Endometrial microvascular endothelial cells (primary cell): ENCODE data around the gene MTCH2. TPM values are rescaled to one million over a fixed set of nuclear protein-coding genes. Genes with fewer than 3 reads are reported as not detected.

Source experiments
- in situ Hi-C: cut with HindIII; loops from 2 replicates; pipeline ENCODE4 v1.10.0; 2017; ENCODE audit warnings: low sequenced_read_pairs, low pct_unique_long_range_greater_than_20kb; ENCODE audit errors: inconsistent ontology term
- total RNA-seq: library from RNA; depleted of rRNA; stranded (reverse); fragments of >200 nt; gene quantifications from one replicate; pipeline ENCODE4 v1.2.3, GENCODE V29; 2015; ENCODE audit errors: inconsistent ontology term

Gene MTCH2
- total RNA-seq, 1 donor from 2014 or later: 164 TPM

DNA sequence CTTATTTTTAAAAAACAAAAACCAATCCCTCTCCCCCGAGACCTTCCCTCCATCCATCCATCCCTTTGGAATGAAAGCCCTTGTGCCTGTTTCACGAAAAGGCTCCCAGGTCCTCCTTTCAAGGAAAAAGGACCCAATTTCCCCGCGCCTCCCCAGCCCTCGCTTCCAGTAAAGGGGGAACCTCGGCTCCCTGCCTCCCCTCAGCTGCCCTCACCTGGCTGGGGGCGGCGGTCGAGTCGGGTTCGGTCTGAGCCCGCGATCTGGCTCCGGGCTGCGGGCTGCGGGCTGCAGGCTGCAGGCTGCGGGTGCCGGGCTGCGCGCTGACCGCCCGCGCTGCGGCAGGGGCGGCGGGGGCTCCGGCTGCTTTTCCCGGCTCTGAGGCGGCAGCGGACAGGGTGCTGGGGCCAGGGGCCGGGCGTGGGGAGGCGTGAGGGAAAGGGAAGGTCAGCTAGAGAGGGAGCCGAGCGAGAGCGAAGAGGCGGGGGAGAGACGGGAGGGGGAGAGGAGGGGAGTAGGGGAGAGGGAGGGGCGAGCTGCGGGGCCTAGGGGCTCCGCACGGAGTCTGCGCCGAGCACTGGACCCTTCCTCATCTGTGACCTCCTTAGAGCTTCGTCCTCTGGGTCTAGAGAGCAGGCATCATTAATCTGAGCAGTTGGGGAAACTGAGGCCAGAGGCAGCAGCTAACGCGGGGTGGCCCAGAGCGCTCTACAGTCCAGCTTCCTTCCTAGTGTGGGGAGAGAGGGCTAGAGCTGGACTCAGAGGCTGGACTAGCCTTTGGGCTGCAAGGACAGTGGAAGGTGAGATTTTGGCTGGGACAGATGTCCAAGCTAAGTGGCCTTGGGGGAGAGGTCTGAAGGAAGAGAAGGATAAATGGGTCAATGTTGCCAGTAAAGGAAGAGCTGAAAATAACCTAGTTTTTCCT, 48.2 kb downstream of the MTCH2 start, which contains the start of gene C1QTNF4:
Gene C1QTNF4 (minus strand): TSS at position 478 of the 922 bp plus-strand sequence. CDS start 3,601 bp downstream, outside the sequence.
- in situ Hi-C loops: no loop called here

DNA sequence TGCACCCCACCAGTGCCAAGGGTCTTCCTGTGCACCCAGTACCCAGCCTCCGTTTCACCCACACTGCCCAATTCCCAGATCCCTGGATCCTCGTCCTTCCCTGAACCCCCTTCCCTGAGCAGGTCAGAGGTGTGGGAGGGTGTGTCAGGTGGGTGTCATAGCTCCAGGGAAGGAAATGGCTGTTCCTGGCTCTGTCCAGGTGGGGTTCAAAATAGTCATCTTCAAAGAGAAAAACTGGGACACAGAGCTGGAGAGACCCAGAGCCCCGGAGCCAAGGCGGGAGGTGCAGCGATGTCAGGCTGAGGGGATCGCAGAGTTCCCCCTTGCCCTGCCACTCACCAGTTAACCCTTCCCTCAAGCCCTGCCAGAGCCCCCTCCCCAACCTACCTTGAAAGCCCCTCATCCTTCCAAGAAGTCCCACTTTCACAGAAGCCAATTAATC, 48.8 kb downstream of the MTCH2 start:
- in situ Hi-C loops: no loop called here

DNA sequence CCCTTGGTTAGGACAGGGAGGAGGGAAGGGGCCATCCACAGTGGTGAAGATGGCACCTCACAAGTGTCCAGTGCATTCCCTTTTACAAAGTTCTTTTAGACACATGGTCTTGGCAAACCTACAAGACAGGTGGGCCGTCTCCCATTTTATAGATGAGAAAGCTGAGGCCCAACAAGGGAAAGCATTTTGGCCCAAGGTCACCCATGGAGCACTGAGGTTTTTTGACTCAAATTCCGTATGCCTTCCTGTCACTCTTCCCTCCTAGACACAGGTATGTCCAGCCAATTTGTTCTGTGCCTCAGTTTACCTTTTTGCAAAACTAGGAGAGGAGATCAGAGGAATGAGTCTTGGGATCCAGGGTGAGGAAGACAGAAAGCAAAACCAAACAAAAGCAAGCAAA, 49.4 kb downstream of the MTCH2 start:
- in situ Hi-C loops: no loop called here

DNA sequence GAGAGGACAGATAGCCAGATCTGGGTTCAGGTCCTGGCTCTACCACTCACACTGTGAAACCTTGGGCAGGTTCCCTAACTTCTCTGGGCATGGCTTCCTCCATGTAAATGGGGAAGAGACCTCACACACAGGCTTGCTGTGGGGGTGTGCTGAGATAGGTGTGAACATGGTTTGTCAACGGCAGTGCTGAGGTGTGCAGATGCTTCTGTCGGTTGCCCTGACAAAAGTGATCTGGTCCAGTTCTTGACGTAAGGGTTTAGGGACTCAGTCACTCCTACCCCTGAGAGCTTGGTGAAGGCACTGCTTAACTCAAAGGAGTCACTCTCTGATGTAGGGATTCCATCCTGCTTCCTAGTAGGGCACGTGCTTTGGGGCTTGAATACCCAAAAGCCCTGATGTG, 50.1 kb downstream of the MTCH2 start:
- in situ Hi-C loops: no loop called here

DNA sequence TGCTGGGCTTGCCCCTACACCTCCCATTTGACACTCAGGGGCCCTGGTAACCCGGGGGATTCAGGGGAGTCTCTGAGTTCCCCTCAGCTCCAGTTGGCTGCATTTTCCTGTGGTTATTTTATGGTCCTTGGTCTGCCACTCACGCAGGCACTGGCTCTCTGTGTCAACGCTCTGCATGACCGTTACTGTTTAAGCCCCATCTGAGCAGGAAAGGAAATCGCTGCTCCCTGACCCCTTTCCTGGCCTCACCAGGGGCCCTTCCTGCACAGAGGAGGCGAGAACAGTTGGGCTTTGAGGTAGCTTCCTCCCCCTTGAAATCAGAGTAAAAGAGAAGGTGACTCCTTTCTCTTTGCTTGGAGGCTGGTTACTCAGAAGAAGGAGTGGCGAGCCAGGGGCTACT, 50.6 kb downstream of the MTCH2 start:
- in situ Hi-C loops: no loop called here

DNA sequence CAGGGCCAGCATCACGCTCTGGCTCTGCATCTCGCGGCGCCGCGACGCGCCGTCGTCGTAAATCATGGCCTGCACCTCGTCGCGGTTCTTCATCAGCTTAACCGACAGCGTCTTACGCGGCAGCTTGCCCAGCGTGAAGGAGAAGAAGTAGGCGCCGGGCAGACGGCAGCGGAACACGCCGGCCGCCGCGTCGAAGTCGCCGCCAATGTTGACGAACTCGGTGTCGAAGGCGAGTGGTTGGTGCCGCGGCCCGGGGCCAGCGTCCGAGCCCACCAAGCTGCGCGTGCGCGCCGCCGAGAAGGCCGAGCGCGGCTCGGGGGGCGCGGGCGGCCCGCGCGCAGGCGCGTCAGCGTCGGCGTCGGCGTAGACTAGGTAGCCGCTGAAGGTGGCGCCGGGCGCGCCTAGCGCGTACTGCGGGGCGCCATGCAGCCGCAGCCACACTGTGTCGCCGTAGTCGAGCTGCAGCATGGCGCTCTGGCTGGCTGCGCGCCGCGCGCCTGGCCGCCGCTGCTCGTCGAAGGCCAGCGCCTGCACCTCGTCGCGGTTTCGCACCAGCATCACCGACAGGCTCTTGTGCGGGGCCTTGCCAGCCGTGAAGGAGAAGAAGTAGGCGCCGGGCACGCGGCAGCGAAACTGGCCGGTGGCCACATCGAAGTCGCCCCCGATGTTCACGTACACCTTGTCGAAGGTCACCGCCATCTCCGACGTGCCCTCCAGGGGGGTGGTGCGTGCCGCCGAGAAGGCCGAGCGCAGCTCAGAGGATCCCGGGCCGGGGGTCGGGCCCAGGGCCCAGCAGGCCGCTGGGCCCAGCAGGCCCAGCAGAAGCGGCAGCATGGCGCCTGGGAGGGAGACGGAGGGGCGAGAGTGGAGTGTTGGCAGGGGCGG, 52.1 kb downstream of the MTCH2 start:
- in situ Hi-C loops: no loop called here

DNA sequence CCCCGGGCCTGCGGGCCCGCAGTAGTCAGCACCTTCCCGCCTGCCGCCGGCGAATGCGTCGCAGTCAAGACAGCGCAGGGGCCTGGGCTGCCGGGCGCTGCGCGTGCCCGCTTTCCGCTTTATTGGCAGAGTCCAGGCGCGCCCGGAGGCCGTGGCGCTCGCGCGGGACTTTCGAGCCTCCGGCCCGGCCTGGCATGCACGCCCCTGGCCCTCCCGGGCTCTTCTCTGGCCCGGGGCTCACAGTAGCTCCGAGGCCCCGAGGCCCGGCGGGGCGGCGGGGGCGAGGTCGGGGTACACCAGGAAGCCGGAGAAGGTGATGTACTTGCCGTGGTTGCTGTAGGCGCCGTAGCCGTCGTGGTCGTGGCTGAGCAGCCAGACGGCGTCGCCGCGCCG, 52.8 kb downstream of the MTCH2 start:
- in situ Hi-C loops: no loop called here

DNA sequence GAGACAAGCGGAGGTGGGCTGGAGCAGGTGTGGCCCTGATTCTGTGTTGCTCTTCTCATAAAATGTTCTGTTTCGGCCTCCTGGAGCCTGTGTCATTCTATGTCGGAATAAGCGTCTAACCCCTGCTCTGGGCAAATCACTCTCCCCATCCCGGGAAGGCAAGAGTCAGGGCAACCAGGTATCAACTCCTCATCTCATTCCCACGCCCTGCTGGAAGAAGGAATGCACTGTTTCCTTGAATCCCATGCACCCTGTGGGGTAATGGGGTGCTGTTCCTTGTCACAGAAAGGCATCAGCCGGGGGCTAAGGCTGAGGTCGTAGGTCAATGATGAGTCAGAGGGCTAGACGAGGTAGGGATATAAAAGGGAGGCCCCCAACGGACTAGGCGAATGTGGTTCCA, 53.2 kb downstream of the MTCH2 start:
- in situ Hi-C loops: no loop called here

DNA sequence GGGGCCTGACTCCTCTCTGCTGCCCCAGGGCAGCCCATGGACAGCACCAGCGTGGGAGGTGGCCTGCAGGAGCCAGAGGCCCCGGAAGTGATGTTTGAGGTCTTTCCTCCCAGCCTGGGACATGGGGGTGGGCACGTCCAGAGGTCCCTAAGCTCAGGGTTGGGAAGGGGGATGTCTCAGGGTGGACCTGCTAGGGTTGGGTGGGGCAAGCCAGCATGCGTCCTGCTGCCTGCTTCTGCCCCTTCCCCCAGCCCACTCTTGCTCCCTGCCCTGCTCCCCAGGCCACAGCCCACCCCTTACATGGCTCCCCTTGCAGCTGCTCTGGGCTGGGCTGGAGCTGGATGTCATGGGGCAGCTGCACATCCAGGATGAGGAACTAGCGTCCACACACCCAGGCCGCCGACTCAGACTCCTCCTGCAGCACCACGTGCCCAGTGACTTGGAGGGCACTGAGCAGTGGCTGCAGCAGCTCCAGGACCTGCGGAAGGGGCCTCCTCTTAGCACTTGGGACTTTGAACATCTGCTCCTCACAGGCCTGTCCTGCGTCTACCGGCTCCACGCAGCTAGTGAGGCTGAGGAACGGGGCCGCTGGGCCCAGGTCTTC, 54.5 kb downstream of the MTCH2 start:
- in situ Hi-C loops: no loop called here

DNA sequence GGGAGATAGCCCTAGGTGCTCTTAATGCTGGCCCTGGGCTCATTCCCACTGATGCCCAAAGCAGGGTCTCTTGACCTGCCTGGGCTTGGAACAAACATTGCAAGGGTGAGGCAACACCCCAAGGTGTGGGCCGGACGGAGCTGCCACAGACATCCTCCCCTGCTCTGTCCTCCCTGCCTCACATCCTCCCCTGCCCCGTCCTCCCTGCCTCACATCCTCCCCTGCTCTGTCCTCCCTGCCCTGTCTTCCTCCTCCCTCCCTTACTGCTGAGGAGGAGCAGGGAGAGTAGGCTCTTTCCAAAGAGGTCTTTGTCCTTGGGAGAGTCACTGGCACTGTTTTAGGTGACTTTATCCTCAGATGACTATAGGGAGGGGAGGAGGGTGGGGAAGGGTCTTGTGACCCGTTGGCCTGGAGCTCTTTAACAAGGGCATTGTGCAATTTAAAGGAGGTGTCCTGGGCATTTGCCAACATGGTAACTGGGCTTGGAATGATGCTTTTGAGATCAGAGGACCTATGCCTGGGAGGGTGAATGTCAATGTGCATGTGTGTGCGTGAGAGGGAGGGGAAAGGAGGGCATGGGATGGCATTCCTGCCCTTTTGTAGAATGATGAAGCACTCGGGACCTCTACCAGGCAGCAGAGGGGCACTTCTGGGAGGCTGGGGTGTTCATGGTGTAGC, 55.2 kb downstream of the MTCH2 start:
- in situ Hi-C loops: no loop called here

DNA sequence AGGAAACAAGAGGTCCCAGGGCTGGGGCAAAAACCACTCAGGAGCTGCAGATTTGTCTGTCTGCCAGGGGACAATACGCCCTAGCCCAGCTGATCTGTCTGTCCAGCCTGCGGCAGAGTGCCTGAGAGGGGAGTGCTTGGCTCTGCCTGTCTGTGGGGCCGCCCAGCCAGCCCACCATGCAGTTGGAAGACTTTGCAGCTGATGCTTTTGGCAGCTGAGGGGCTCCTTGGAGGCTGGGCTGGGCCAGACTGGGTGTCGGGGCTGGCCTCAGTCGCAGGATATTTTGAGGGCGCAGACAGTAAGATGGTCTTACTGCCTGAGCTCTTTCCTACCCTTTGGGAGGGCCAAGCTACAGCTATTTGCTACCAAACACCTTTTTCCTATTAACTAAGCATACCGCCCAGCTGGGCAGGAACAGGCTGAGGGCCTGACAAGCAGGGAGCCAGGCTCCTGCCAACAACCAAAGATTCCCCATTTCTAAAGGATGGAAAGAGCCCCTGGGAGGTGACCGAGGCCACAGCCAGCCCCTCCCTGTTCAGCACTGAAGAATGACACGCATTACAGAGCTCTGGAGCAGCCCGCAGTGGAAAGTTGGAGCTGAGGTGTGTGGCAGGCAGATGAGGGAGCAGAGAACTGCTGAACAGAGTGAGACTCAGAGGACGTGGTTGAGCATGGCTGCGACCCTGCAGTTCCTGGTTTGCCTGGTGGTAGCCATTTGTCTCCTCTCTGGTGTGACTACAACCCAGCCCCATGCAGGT, 56.1 kb downstream of the MTCH2 start, which contains the start of gene FAM180B:
Gene FAM180B (plus strand): TSS at position 581 of the 758 bp plus-strand sequence. CDS start 91 bp downstream, at position 672.
- in situ Hi-C loops: no loop called here

DNA sequence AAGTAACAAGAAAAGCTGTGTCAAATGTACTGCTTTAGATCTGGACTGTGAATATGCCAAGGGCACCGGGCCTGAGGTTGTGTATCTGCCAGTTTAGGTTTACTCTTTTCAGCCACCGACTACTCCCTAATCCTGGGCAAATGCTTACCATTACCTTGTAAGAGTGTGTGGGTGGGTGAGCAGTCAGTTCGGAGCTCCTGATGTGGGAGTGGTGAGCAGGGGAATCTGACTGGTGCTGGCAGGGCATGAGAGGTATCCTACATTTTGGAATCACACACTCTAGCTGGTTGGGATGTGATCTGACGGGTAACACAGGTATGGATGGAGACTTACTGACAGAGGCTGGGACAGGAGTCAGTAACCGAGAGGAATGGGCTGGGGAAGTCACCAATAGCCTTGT, 58.5 kb downstream of the MTCH2 start:
- in situ Hi-C loops: no loop called here

DNA sequence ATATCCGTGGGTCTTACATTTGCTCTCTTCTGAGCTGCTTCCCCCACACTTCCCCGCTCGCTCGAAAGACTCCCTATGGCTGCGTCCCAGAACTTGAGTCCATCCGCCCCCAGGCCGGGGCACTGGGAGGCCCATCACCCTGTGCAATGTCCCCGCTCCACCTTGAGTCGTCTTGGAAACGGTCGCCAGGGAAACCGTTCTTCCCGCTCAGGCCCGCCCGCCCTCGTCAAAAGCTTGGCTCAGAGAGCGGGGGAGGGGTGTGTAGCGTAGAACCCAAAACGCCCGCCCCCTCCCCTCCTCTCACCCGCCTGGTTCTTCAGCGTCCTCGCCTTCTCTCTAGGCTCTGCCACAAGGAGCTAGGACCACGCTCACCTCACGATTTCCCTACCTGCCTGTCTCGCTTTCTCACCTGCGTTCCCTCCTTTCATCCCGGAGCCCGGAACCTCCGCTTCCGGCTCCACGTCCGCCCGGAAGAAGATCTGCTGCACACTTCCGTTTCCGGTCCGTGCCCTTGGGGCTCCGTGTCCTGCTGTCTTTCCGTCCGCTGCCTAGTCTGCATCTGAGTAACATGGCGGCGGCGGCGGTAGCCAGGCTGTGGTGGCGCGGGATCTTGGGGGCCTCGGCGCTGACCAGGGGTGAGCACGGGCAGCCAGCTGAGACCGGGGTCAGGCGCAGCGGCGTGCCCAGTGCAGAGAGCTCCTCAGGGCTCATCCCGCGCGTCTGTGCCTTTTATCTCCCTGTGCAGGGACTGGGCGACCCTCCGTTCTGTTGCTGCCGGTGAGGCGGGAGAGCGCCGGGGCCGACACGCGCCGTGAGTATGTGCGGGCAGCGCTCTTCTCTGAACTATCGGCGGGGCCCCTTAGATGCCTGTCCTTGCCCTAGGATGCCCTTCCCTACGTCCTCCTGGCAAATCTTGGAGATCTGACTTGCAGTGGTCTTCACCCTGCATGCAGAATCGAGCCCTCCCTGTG, 63.5 kb downstream of the MTCH2 start, which contains the start of the genes KBTBD4 and NDUFS3:
Gene KBTBD4 (minus strand): TSS at position 447 of the 971 bp plus-strand sequence. CDS start 19 bp downstream, at position 428.
Gene NDUFS3 (plus strand): TSS at position 551 of the 971 bp plus-strand sequence. CDS start 18 bp downstream, at position 569.
- in situ Hi-C loops: no loop called here

DNA sequence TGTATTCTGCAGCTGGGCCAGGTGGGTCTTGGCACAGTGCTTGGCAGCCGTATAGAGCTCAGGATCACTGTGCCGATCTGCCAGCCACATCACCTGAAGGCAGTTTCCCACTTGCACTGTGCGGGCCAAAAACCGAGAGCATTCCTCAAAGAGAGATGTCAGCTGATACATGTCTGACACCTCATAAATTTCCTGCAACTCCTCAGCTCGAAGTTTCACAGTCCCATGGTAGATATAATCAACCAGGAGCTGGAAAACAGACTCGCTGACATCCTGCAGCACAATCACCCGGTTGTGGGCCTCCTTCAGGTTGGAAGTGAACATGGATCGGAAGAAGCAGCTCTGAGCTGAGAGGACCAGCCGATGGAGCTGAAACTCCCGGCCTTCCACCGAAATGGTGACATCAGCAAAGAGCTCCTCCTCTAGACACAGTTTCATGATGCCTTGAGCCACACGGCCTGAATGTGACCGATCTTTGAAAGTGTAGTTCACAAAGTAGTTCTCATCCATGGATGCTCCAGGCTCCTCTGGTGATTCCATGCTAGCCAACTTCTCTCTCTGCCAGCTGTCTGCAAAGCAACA, 64.8 kb downstream of the MTCH2 start:
- in situ Hi-C loops: no loop called here

DNA sequence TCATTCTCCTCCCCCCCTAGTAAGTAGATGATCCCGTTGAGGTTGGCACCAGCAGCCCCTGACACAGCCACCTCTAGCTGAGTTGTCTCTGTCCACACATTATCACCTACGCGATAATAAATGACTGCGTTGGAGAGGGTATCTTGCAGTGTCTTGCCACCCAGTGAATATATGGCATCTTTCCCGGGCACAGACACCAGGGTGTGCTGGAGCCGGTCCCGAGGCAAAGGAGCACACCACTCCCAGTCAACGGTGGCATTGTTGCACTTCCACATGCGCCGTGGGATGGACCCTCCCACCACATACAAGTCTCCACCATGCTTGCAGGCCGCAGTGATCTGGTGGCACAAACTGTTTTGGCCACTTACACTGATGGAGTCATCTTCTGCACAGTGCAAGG, 69.0 kb downstream of the MTCH2 start:
- in situ Hi-C loops: no loop called here

DNA sequence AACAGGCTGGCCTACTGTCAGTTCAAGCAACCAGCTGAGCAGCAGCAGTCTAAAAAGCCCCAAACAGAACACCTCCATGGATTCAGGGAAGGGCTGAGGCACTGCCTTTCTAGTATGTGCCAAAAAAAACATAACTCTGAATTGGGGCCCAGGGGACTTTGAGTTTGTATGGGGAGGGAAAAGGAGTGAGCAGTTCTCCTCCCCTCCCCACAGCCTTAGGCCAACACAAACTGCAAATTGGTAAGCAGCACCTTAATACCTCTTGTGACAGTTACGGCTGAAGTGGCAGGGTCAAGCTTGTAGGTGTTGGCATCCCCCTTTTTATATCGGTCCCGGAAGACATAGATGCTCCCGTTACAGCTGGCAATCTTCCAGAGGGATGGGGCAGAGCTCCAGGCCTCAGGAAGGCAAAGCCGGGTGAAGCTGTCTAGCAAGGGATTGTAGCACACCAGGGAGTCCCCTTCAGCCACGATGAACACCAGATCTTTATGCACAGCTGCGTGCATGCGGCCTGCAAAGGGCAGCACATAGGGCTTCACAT, 69.6 kb downstream of the MTCH2 start:
- in situ Hi-C loops: no loop called here
